ENCODE measurements around the gene NIPAL1.

NIPAL1 gene

DNA sequence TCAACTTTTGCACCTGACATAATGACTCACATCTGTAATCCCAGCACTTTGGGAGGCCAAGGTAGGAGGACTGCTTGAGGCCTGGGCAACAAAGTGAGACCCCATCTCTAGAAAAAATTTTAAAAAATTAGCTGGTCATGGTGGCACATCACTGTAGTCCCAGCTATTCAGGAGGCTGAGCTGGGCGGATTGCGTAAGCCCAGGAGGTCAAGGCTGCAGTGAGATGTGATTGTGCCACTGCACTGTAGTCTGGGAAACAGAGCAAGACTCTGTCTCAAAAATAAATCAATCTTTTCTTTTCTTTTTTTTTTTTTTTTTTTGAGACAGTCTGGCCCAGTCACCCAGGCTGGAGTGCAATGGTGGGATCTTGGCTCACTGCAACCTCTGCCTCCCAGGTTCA, 52.5 kb downstream of the NIPAL1 start:
- DNase-seq, result no peak

DNA sequence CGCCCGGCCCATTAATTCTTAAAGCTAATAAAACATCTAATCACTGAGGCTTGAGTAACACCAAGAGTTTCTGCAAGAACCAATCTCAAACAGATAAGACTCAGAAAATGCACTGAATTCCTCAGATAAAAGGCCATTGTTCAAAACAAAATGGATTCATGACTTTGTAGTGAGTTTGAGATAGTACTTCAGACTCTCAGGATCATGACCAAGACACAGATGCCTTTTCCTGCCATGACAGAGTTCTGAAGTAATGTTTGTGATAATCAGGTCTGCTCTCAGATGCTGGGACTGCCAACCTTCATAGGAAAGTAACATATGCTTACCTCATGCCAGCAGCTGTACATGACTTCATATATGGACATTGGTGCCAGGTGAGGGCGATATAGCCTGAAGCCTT, 54.6 kb downstream of the NIPAL1 start:
- no peak for DNase-seq

DNA sequence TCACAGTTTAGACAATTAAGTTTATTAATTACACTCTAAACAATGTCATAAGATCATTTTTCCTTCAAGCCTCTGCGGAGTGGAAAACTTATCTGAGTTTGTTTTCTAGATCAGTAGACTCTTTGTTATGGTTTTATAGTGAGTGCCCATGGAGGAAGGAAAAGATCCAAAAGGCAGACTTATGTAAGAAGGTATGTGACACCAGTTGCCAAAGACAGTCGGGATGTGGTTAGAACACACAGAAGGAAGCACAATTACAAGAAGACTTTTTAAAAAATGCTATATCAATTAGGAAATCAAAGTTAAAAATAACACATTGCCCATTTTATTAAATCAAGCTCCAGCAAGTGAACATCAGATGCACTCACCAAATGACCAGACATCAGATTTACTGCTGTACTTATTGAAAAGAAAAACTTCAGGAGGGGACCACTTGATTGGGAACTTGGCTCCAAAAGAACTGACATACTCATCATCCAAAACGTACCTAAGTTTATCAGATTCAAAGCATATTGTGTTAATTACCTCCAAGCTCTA, 57.1 kb downstream of the NIPAL1 start:
- no peak for DNase-seq

DNA sequence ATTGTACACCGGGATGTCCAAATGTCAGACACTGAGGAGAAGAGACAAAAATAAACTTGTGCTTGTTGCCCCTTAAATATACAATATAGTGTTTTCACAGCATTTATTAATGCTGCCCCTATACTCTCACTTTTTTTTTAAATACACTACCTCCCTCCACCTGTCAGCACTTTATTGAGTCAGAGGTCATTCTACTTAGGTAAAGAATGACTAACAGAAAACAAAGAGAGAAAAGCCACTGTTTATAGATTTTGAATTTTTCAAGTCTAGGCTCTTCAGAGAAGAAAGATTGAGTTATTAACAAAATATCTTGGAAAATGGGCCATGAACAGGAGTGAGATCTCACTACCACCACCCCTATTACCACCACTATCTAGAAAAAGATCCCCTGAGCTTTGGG, 58.1 kb downstream of the NIPAL1 start:
- no peak for DNase-seq

DNA sequence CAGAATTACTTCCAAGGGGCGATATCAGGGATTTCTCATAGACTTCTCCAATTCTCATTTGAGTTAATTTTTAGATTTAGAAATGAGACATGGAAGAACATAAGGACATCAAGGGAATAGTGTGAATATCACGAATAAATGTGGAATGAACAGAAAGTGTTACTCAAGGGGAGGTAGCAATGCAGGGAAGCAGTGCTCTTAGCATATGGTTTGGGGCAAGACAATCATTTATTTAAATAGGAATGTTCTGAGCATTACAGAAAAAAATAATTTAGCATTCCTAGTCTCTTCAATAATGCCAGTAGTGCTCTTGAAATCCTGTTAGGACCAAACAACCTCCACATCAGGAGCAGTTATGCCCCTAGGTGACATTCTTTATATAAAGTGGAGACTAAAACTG, 61.9 kb downstream of the NIPAL1 start:
- DNase-seq, result no peak

DNA sequence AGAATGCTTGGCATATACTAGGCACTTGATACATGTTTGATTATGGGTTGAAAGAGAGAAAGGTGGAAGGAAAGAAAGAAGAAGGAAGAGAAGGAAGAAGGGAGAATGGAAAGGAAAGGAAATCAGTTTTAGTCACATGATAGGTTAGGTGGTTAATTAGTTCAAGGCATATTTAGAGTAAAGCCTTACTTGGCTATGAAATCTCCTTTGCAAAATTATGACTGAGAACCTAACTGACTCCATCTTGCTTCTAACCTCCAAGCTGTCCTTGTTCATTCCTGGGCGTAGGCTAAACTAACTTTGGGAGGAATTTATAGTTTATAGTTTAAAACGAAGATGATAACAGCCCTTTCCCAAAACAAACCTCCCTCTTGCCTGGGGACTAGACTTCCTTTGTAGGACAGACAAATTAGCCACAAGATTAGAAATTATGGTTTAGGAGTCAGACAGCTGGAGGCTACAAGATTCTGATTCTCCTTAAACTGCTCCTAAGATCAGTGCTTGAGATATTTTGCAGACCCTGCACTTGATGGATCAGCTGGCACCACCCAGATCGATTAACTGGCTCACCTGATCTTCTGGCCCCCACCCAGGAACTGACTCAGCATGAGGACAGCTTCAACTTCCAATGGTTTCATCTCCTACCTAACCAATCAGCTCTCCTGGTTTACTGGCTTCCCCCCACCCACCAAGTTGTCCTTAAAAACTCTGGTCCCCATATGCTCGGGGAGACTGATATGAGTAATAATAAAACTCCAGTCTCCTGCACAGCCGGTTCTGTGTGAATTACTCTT, 62.5 kb downstream of the NIPAL1 start:
- DNase-seq, result no peak

DNA sequence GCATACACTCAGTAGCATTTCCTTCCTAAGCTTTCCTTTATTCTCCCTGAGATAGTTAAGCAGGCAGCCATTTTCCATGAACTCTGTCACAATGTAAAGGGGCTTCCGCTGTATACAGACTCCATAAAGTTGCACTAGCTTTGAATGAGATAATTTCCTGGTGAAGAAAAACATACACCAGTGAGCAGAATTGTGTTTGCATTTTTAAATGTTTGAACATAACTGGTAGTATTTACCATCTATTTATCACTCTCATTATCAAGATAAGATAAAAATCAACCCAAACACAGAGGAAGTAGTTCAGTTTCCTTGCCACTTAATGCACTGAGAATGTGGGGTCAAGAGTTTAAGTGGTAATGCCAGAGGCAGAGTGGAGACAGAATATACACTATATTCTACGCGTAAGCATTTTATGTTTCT, 63.4 kb downstream of the NIPAL1 start:
- no peak for DNase-seq

DNA sequence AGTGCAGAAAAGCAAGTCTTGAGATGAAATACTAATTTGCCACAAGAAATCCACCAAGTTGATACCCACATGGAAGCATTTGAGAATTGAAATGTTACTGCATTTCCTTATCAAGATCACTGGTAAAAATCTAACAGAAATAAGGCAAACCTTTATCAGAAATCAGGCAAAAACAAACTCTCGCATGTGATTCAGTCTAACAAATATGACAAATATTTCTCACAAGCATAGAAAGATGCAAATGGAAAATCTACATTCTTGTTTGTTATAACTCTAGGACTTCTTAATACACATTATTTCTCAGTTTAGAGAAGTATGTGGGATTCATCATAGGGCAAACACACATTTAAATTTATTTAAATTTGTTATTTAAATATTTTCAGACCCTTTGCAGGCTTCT, 64.6 kb downstream of the NIPAL1 start:
- DNase-seq, result no peak

DNA sequence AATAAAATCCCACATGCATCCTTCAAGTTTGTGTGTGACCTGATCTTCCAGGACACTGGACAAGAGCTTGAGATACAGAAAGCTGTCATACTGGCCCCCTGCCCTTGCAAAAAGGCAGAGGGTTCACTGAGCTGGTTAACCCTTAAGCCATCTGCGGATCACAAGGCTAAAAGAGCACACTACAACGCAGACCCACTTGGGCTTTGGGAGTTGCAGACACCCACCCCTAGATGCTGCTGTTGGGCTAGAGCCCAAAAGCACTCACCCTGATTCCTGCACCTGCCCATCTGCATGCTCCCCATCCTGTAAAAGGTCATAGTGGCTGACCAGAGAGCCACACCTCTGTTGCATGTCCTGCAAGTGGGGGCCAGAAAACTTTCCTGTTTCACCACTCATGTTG, 66.4 kb downstream of the NIPAL1 start:
- DNase-seq, result no peak

DNA sequence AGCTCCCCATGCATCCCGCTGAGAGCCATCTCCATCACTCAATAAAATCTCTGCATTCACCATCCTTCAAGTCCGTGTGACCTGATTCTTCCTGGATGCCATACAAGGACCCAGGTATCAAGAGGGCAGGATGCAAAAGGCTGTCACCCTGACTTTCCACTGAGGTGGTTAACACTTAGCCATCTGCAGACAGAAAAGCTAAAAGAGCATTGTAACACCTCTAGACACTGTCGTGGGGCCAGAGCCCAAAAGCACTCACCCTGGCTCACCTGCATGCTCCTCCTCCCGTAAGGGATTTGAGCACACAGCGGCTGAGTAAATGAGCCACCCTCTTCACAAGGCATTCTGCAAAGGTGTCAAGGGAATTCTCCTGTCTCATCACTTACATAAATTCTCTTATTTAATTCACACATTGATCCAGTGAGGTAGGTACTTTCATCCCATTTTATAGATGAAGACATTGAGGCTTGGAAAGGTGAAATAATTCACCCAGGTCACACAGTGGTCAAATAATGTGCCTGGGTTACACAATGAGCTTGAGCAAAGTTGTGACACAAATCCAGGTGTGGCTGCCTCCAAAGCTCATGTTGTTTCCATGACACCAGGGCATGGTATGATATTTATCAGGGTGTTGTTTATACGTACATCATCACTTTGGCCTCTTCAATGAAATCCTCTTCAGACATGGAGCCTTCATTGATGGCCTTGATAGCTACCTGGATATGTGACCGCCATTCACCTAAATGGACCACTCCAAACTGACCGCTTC, 69.4 kb downstream of the NIPAL1 start:
- no peak for DNase-seq

Data from NCI-H2171 (cell line).